GM12865 (cell line): Measurements from ENCODE around the gene FAM114A1.
"Not testable (repeated sequence)": the region's sequence is repeated elsewhere in the genome, so short reads cannot be mapped to it uniquely, and the experiment has no call there.

Source experiments
- DNase-seq: peaks from one replicate; pipeline ENCODE4 v3.0.0; 2010; ENCODE audit warnings: low read depth
- H3K4me3 ChIP-seq: 2 replicates; pipeline ENCODE4 v1.5.1; 2011; ENCODE audit warnings: mild to moderate bottlenecking, low read depth, low read length, control low read depth
- CTCF ChIP-seq: IDR thresholded peaks from 2 replicates; pipeline ENCODE4 v1.5.1; 2011; ENCODE audit warnings: low read length, control low read depth, low read depth, inconsistent platforms; ENCODE audit not compliant: insufficient read depth; ENCODE audit errors: missing control alignments

FAM114A1 gene

GRCh38 chr4:38958453-38959190, 91.0 kb downstream of the FAM114A1 start:
- DNase-seq: no peak
- TF ChIP-seq CTCF: no peak
- no peak overlapping the region for H3K4me3 ChIP-seq

GRCh38 chr4:38959248-38959647, 91.6 kb downstream of the FAM114A1 start:
- H3K4me3 ChIP-seq, DNase-seq: not testable (repeated sequence)

- TF ChIP-seq CTCF: no peak
- no peak for DNase-seq
- no peak overlapping the region for H3K4me3 ChIP-seq
Observed at GRCh38 chr4:38964942-38965775, 97.6 kb downstream of the FAM114A1 start.

- DNase-seq: no peak
- no peak for TF ChIP-seq CTCF
- no peak overlapping the region for H3K4me3 ChIP-seq
Observed at GRCh38 chr4:38965866-38966265, 98.3 kb downstream of the FAM114A1 start.

GRCh38 chr4:38967260-38968095, 99.9 kb downstream of the FAM114A1 start:
- DNase-seq: no peak
- no peak overlapping the region for H3K4me3 ChIP-seq
- TF ChIP-seq CTCF: no peak

- H3K4me3 ChIP-seq: no peak overlapping the region
- no peak for DNase-seq
- TF ChIP-seq CTCF: no peak
Observed at GRCh38 chr4:38968668-38969067, 101.1 kb downstream of the FAM114A1 start.

- no peak for TF ChIP-seq CTCF
- H3K4me3 ChIP-seq: no peak overlapping the region
- no peak for DNase-seq
Observed at GRCh38 chr4:38976308-38976707, 108.7 kb downstream of the FAM114A1 start.
